MCF 10A (cell line): ENCODE results near the gene AFDN. TPM values are rescaled to one million over a fixed set of nuclear protein-coding genes. Genes with fewer than 3 reads are reported as not detected.

Experiments
- BruUV-seq: library from RNA; stranded (reverse); fragments of 400-500 nt; replicated peaks from 2 replicates; lab custom pipeline; 2021; lab: Mats Ljungman, UMichigan
- CTCF ChIA-PET: fragments of 300-600 bp; sonication (Branson Sonifier 250); formaldehyde crosslinking; extraction: SDS; loops from one replicate; lab custom pipeline; 2021; ENCODE audit warnings: antibody characterized with exemption, inconsistent platforms; lab: Yijun Ruan, JAX
- POLR2A ChIA-PET: fragments of 300-600, 350-650 bp; sonication (Branson Sonifier 250); formaldehyde crosslinking; extraction: SDS; loops from one replicate; lab custom pipeline; 2020; ENCODE audit warnings: antibody characterized with exemption, inconsistent platforms; lab: Yijun Ruan, JAX
- DNase-seq: peaks from one replicate; pipeline ENCODE4 v3.0.0-alpha.2; 2018; ENCODE audit not compliant: unreplicated experiment
- H3K27ac Mint-ChIP-seq: one replicate; pipeline ENCODE4 v1.8.0; 2022; ENCODE audit warnings: mild to moderate bottlenecking, low read depth, mixed read lengths; ENCODE audit not compliant: unreplicated experiment
- H3K27me3 Mint-ChIP-seq: one replicate; pipeline ENCODE4 v1.8.0; 2022; ENCODE audit warnings: mixed read lengths; ENCODE audit not compliant: insufficient read depth, unreplicated experiment
- H3K36me3 Mint-ChIP-seq: one replicate; pipeline ENCODE4 v1.8.0; 2022; ENCODE audit warnings: mild to moderate bottlenecking, moderate library complexity, mixed read lengths; ENCODE audit not compliant: insufficient read depth, unreplicated experiment
- H3K4me1 Mint-ChIP-seq: one replicate; pipeline ENCODE4 v1.8.0; 2022; ENCODE audit warnings: mixed read lengths; ENCODE audit not compliant: insufficient read depth, unreplicated experiment
- H3K4me3 Mint-ChIP-seq: one replicate; pipeline ENCODE4 v1.8.0; 2022; ENCODE audit warnings: mild to moderate bottlenecking, moderate library complexity, mixed read lengths; ENCODE audit not compliant: unreplicated experiment
- H3K9me3 Mint-ChIP-seq: one replicate; pipeline ENCODE4 v1.8.0; 2022; ENCODE audit warnings: mixed read lengths; ENCODE audit not compliant: unreplicated experiment
- intact Hi-C: fragments of 100-400 bp; cut with micrococcal nuclease; formaldehyde crosslinking; loops from 2 replicates; pipeline ENCODE4 v1.14.1; 2022
- total RNA-seq: library from RNA; stranded (reverse); gene quantifications from 2 replicates; pipeline ENCODE4 v1.2.3, GENCODE V29; 2022
- TF ChIP-seq, protein P1 (sequence below): fragments of 200-600 bp; IDR thresholded peaks from one replicate; pipeline ENCODE4 v1.8.0; 2022; ENCODE audit warnings: antibody characterized with exemption, mild to moderate bottlenecking; ENCODE audit not compliant: unreplicated experiment

The AFDN gene
- total RNA-seq, 1 experiment from 2014 or later, result 115 TPM

DNA sequence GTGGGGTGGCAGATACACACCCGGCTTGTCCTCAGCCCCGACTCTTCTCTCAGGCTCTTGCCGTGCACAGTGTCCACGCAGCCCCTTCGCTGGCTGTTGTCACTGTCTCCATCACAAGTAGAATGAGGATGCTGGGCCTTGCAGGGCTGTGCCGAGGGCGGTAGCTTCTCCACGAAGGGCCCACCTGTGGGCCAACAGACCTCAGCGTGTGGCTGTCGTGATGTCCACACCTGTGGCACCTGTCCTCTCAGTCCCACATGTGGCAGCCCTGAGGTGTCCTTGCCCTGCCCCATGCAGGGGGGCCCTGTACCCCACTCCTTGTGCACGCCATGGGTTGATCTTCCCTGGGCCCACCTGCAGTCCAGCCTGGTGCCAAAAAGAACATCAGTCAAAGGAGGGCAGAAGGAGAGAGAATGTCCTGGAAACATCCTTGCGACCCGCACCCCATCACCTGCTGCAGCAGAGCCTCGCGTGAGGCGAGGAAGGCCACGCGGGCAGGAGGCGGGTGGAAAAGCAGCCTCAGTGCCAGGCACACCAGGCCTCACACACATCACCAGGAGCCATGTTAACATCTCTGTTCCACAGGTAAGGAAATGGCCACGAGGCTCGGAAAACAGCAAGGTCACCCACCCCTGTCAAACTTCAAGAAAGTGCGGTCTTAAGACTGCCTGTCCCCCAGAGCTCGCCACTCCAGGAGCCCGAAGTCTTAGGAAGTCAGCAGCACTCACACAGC is 22.3 kb upstream of the AFDN start:
- Mint-ChIP-seq H3K36me3 (no peaks in the 10 kb centered on the region), H3K4me3 (no peak overlapping the region), H3K27me3 (peaks cover 42% of the 10 kb centered on the region), H3K27ac (no peak overlapping the region), H3K4me1 (no peaks in the 10 kb centered on the region), H3K9me3 (no peaks in the 10 kb centered on the region)
- intact Hi-C loops, result no loop called here
- POLR2A ChIA-PET, result no interaction called here
- no peak for DNase-seq
- CTCF ChIA-PET, result interaction anchor here (0.6 kb wide), 1 partner anchor 9 kb away, joined by 3 read pairs; no protein-coding TSS in a partner anchor
- no TSS peak for BruUV-seq
- TF ChIP-seq, protein P1, sequence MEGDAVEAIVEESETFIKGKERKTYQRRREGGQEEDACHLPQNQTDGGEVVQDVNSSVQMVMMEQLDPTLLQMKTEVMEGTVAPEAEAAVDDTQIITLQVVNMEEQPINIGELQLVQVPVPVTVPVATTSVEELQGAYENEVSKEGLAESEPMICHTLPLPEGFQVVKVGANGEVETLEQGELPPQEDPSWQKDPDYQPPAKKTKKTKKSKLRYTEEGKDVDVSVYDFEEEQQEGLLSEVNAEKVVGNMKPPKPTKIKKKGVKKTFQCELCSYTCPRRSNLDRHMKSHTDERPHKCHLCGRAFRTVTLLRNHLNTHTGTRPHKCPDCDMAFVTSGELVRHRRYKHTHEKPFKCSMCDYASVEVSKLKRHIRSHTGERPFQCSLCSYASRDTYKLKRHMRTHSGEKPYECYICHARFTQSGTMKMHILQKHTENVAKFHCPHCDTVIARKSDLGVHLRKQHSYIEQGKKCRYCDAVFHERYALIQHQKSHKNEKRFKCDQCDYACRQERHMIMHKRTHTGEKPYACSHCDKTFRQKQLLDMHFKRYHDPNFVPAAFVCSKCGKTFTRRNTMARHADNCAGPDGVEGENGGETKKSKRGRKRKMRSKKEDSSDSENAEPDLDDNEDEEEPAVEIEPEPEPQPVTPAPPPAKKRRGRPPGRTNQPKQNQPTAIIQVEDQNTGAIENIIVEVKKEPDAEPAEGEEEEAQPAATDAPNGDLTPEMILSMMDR, result no peak

DNA sequence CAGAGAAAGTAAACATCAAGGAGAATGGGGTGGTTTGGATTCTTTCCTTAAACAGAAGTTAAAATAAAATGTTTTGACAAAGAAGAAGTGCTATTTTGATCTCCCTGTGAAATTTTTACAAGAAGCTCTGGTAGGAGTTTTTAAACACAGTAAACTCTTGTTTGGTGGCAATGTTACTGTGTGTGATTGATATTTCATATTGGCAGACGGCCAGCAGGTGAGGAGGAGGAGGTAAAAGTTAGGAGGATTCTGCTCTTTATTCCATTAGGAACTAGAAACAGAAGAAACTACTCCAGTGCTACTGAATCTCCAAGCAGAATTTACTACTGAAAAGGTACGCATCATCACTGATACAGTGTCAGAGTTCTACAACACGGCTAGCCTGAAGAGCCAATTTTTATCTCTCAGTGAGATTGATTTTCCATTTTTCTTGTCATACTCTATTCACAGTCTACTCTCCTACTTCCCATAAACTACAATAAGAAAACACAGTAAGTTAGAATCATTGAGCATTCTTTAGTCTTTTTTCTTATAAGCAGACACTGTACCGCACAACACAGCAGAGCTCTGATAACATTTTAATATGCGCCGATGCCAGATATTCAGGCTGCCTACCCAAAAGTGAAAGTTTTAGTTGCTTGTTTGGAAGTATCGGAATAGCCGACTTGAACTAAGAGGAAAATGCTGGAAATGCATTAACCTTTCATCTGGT is 21.2 kb upstream of the AFDN start:
- intact Hi-C loops, result no loop called here
- Mint-ChIP-seq H3K4me1 (no peaks in the 10 kb centered on the region), H3K4me3 (no peak overlapping the region), H3K9me3 (no peaks in the 10 kb centered on the region), H3K27ac (no peak overlapping the region), H3K27me3 (peaks cover 35% of the 10 kb centered on the region), H3K36me3 (no peaks in the 10 kb centered on the region)
- no peak for DNase-seq
- TF ChIP-seq, protein P1, result no peak
- BruUV-seq, result no TSS peak
- POLR2A ChIA-PET, result no interaction called here
- CTCF ChIA-PET, result interaction anchor here (0.7 to 0.8 kb wide), 2 partner anchors 18 to 25 kb away, joined by 3 to 4 read pairs; no protein-coding TSS in a partner anchor

GRCh38 chr6:167806061-167806700 is 20.5 kb upstream of the AFDN start:
- H3K4me1 Mint-ChIP-seq, result no peaks in the 10 kb centered on the region
- H3K4me3 Mint-ChIP-seq, result no peak overlapping the region
- H3K27me3 Mint-ChIP-seq, result peaks cover 35% of the 10 kb centered on the region
- CTCF ChIA-PET, result interaction anchor here (0.8 kb wide), 1 partner anchor 18 kb away, joined by 4 read pairs; no protein-coding TSS in a partner anchor
- H3K9me3 Mint-ChIP-seq, result no peaks in the 10 kb centered on the region
- no peaks in the 10 kb centered on the region for H3K36me3 Mint-ChIP-seq
- DNase-seq, result no peak
- H3K27ac Mint-ChIP-seq, result no peak overlapping the region
- POLR2A ChIA-PET, result no interaction called here
- TF ChIP-seq, protein P1, result no peak
- intact Hi-C loops, result no loop called here
- BruUV-seq, result no TSS peak

DNA sequence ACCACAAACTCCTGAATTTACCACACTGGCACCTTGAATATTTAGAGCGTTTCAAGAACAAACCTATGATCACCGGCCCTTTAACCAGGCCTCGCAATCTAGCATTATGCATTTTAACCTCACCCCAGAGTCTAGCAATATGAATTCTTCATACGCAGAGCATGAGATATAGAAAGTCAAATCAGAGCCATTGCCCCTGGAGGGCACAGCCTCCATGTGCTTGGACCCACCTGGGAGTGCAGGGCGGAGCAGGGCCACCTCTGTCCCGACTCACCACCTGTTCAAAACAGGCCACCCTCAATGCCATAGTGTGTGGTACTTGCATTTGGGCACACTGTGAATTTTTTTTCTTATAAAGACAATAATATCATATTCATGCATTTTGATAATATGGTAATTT is 19.5 kb upstream of the AFDN start:
- DNase-seq, result no peak
- no TSS peak for BruUV-seq
- ChIA-PET CTCF (no interaction called here), POLR2A (no interaction called here)
- Mint-ChIP-seq H3K4me3 (no peak overlapping the region), H3K9me3 (no peaks in the 10 kb centered on the region), H3K27me3 (peaks cover 35% of the 10 kb centered on the region), H3K27ac (no peak overlapping the region), H3K36me3 (no peaks in the 10 kb centered on the region), H3K4me1 (no peaks in the 10 kb centered on the region)
- intact Hi-C loops, result no loop called here
- TF ChIP-seq, protein P1, result no peak
